HG03378 (cell line): ENCODE data around the gene SRPRB.

ENCODE experiments used
- ATAC-seq: cut with Tn5 transposase; IDR thresholded peaks from one replicate; pipeline ENCODE4 v1.9.1; 2021; ENCODE audit warnings: mild to moderate bottlenecking, moderate library complexity; ENCODE audit not compliant: unreplicated experiment

SRPRB gene, protein sequence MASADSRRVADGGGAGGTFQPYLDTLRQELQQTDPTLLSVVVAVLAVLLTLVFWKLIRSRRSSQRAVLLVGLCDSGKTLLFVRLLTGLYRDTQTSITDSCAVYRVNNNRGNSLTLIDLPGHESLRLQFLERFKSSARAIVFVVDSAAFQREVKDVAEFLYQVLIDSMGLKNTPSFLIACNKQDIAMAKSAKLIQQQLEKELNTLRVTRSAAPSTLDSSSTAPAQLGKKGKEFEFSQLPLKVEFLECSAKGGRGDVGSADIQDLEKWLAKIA

DNA sequence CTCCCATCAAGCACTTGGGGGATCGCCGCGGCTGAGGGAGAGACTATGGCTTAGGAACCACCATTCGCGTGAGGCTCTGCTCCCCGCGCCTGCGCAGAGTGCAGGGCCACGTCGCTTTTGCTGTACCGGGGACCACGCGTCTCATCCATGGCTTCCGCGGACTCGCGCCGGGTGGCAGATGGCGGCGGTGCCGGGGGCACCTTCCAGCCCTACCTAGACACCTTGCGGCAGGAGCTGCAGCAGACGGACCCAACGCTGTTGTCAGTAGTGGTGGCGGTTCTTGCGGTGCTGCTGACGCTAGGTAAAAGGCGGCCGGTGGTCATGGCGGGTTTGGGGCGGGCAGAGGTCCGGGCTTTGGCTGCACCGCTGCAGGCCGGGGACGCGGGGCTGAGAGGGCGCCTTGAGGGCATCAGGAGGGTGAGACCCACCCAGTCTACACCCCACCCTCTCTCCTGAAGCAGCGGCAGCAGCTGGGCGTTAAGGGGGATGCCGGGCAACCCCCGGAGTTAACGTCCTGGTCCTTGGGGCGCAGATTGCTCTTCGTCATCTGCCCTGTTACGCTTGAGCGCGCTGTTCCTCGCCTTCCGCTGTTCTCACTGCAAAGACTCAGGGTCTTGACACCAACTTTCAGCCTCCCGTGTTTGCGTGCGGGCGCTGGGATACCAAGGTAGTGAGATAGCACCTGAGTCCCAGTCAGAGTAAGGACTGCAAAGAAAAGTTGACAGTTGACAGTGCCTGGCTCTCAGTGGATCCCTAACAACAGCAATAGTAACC, at the start of gene SRPRB:
SRPRB (plus strand) TSS at position 114 of the 774 bp plus-strand sequence; CDS start at position 148, 34 bp downstream.
- ATAC-seq: peak; percentile 96

DNA sequence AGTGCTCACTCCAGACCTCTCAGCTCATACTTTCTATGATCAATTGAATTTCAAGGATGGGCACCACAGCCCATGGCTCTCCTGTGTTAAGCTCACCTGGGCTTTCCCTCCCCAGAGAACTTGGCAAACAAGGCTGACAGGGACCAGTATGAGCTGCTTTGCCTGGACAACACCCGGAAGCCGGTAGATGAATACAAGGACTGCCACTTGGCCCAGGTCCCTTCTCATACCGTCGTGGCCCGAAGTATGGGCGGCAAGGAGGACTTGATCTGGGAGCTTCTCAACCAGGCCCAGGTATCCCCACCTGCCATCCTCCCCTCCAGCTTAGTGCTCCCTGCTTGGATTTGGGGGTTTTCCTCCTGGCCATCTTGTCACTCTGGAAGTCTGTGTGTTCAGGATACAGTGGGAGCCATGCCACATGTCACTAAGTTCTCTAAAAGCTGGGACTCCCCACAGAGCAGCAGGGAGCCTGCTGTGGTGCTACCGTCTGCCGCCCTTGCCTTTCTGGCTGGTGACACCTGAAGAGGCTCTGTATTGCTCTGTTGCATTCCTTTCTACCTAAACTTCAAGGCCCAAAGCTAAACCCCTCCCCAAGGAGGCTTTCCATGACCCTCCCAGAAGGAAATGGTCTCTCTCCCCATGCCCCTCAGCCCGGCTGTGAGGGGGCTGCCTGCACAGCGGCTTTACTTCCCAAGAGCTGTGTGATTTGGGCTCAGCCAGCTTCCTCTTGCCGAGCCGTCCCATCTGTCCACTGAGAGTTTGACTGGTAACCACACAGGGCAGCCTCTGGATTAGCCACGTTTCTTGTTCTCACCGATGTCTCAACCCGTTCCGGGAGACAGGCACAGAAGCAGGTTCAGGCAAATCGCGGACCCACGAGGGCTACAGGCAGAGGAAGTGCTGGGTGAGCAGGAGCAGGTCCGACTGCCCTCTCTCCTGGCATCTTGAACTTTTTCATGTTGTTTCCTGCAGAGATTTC, 48.6 kb upstream of the SRPRB start:
- no peak for ATAC-seq

DNA sequence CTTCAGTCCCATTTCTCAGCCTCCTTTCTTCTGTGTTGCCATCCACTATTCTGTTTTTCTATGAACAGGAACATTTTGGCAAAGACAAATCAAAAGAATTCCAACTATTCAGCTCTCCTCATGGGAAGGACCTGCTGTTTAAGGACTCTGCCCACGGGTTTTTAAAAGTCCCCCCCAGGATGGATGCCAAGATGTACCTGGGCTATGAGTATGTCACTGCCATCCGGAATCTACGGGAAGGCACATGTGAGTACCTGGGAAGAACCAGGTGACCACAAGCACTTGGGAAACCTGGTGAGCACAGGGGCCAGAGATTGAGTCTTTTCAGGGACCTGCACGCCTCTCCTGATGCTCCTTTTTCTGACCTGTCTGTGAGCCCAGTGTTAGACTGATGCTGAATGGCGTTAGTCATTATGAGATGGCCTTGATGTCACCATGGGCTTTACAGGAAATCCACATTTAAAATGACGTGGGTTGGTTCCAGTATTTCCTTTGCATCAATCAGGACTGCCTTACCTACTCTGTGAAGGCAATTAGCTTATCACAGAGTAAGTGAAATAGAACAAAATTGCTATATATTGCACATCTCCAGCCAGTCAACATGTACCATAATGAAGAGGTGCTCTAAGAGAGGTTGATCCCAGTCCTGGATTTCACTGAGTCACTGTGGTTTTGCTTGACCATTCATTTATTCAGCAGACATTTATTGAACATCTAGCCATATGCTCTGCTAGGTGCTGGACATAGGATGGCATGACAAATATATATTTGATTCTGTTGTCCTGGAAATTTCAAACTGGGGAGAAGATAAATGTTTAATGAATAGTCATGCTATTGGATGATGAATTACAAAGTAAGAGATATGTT, 47.7 kb upstream of the SRPRB start:
- no peak for ATAC-seq

DNA sequence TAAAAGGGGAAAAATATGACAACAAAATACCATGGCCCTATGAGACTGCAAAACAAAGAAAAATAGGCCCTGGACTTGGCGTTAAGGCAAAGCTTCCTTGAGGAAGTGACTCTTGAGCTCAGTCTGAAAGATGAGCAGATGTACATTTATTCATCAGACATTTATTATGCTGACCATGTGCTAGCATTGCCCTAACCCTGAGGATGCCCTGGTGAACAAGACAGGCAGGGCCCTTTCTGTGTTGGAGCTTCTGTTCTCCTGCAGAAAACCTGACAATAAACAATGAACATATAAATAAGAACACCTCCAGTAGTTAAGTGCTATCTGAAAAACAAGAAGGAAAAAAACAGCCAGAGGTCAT, 47.1 kb upstream of the SRPRB start:
- no peak for ATAC-seq

DNA sequence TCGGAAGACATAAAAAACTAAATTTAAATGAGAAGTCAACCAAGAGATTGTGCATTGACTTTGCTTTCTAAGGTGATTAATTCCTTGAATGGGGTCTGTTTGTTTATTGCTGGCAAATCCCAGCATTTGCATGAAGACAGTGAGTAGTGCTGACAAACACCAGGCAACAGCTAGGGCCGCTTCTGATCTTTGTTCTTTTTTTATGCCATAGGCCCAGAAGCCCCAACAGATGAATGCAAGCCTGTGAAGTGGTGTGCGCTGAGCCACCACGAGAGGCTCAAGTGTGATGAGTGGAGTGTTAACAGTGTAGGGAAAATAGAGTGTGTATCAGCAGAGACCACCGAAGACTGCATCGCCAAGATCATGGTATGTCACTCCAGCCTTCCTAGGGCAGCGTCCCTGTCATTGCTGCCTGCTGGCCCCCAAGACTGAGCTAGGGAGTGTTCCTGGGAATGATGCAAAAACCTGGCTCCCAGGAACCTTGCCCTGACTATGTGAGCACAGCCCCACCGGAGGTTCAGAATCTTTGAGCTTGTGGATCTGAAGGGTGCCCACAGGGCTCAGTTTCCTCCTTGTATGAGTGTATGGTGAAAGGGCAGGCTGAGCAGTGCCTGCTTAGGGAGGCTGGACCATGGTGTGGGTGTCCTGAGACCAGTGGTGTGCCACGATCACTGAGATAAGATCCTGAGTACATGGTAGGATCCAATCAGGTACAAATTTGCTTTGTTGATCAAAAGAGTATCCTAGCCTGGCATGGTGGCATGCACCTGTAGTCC, 46.5 kb upstream of the SRPRB start:
- no peak for ATAC-seq

DNA sequence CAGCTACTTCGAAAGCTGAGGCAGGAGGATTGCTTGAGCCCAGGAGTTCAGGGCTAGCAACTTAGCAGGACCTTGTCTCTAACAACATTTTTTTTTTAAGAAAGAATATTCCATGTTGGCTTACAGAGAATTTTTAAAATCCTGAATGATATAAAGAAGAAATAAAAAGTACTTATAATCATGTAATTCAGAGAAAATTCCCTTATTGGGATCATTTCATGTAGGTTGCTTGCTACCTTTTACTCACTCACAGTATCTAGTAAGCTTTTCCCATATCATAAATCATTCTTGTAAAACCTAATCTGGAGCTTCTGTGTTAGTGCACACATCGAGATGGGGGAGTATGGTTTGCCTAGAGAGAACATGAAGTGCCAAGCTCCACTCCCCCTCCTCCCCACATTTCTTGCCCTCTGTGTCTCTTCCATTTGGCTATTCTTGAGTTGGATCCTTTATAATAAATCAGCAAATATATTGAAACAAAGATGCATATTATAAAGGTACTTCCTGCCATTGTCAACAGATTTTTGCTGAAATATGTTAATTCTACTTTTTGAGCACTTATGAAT, 45.8 kb upstream of the SRPRB start:
- ATAC-seq: no peak

DNA sequence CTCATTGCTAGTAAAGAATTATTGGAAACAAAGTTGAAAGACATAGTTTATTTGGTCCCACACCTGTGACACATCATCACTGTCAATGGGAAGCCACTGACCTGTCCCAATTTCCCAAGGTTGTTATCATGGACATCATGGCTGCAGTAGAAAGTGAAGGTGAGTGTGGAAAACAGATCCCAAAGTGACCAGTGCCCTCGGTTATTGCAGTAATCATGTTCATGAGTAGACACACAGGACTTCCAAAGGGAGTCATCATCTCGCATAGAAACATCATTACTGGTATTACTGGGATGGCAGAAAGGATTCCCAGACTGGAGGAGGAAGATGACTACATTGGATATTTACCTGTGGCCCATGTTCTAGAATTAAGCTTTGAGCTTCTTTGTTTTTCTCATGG, 44.7 kb upstream of the SRPRB start:
- no peak for ATAC-seq

DNA sequence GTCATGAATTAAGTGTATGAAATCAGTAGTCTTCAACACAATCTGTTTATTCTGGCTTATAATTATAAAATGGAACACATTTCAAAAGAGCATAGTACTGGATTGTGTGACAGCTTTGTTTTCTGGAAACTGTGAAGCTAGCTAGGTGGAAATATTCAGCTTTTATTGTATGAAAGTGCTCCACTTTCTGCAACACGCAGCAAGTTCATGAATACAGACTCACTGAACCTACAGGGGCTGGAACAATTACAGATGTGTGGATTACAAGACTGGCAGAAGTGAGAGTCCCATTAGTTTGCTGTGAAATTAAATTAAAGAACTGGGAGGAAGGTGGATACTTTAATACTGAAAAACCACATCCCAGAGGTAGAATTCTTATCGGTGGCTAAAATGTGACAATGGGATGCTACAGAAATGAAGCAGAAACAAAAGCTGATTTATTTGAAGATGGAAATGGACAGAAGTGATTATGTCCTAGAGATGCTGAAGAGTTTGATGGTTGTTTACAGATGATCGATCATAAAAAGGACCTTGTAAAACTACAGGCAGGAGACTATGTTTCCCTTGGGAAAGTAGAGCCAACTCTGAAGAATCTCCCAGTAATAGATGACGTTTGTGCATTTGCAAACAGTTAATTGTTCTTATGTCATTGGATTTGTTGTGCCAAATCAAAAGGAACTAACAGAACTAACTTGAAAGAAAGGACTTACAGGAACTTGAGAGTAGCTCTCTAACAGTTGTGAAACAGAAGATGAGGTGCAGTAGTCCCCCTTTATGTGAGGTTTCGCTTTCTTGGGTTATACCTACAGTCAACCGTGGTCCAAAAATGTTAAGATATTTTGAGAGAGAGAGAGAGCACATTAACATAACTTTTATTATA, 43.8 kb upstream of the SRPRB start:
- ATAC-seq: no peak

DNA sequence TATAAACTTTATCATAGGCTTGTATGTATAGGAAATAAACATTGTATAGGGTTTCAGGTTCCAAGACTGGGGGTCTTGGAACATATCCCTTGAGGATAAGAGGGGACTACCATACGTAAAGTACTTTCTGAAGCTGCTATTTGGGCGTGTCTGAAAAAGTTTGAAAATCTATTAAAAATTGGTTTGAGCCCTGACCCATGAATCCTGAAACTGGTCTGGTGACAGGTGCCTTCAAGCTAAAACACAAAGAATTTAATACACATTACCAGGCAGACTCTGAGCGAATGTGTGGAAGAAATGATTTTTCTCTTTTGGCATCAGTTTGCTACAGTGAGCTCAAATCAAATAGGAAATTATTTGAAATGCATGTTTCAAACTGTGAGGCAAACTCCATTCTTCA, 43.1 kb upstream of the SRPRB start:
- no peak for ATAC-seq

DNA sequence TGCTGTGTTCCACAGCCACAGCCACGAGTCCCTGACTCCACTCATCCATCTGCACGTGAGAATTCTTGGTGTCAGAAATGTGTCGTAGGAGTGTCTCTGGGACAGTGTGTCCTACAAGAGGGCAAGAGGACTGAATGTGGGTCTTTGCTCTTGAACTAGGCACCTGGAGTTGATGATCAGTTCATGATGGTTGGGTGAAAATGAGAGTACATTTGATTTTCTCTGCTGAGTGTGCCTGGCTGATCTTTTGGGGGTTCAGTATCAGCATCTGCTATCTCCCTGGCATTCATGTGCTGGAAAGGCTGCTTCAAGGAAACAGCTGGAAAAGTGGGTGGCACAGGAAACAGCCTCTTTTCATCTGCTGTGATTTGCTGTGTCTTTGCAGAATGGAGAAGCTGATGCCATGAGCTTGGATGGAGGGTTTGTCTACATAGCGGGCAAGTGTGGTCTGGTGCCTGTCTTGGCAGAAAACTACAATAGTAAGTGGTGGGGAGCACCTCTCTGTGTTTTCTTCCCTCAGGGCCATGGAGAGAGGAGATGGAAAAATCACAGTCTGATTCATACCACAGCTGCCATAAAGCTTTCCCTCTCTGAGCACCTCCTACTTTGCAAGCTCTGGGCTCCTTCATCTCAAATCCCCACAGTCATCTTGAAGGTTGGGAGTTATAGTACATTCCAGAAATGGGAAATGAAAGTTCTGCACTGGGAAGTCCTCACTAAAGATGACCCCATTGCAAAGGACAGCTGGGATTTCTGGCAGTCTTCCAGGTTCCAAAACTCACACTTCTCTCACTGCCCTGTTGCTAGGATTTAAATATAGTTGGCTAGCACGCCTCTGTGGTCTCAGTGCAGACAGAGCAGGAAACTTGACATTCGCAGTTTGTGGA, 41.6 kb upstream of the SRPRB start:
- ATAC-seq: no peak

DNA sequence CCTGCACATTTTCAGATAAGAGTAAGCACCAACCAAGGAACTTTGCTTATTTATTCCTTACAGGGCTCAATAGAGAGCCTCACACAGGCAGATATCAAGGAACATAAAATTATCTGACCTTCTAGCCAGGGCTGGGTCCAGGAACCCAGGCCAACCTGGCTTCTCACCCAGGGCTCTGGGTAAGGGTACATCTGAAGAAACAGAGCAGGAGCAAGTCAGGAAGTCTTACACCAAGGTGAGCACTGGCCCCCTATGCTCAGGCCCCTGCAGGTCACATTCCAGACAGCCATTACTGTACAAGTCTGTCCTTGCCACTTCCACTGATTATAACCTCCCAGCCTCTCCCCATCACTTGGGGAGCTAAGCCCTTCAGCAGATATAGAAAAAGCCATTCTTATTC, 40.4 kb upstream of the SRPRB start:
- no peak for ATAC-seq

DNA sequence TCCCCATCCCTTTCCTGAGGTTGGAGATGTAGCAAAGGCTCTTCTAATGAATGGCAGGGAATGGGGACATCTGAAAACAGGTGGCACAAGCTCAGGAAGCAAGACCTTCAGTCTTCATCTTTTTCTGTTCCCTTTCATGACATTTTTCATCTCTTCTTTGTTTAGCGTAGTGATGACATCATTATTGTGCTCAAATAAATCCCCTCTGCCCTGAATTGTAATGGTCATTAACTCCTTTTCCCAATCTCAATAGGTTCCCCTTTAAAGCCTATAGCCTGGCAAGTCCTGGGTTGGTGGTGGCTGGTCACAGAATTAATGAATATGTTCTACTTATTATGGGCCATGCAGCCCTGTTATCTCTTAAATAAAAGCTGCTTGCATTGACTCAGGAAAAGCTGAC, 38.0 kb upstream of the SRPRB start:
- ATAC-seq: no peak

DNA sequence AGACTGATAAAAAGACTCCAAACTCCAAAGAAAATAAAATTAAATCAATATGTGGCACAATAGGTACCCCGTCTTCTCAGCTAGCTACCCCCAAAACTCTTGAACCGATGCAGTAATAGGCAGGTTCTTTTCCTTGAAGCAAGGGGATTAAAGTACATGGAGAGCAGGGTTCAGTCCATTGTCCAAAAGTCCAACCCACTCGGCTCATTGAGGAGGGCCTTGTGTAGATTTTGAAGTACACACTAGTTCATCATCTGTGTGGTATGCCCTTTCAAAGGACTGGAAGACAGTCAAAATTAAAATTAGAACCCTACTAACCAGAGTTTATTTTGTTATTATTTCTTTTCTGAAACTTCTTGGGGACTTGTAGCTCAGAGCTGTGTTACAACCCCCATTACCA, 36.1 kb upstream of the SRPRB start:
- no peak for ATAC-seq

DNA sequence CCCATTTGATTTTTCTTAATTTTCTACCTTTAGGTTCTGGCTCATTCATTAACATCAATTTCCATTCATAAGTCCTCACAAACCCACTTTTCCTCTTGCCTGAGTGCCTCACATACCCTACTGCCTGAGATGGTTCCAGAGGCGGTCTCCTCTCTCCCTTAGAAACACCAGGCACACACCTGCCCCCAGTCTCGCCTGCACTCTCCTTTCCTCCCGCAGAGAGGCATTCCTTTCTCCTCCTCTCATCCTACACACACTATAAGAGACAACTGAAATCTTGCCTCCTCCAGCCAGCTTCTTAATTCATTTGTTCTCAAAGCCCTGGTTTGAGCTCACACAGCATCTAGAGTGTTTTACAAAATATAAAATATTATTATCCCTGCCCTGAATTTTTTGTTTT, 31.9 kb upstream of the SRPRB start:
- no peak for ATAC-seq

DNA sequence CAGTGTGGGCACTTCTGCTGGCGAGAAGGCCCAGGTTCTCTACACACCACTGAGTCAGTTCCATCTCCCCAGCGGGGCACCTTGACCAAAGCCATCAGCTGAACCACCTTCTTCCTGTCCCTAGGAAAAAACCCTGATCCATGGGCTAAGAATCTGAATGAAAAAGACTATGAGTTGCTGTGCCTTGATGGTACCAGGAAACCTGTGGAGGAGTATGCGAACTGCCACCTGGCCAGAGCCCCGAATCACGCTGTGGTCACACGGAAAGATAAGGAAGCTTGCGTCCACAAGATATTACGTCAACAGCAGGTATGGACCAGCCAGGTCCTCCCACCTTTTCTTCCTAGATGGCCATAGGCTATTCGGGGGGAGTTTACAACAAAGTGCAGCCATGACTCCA, 30.3 kb upstream of the SRPRB start:
- ATAC-seq: no peak

DNA sequence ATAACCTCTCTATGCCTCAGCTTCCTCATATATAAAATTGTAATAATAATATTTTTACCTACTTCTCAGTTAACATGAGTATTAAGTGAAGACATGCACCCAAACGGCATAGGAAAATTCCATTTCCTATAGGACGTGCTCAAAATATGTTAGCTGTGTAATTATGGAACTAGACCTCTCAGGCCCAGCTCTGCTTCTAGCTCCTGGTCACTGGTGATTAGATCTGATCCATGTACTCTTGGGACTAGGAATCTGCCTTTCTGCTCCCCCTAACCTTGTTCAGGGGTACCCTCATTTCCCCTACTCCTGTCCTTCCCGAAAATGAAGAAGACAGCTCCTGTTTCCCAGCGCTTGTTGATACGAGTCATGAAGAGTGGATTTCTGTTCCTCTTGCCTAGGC, 29.8 kb upstream of the SRPRB start:
- ATAC-seq: no peak

DNA sequence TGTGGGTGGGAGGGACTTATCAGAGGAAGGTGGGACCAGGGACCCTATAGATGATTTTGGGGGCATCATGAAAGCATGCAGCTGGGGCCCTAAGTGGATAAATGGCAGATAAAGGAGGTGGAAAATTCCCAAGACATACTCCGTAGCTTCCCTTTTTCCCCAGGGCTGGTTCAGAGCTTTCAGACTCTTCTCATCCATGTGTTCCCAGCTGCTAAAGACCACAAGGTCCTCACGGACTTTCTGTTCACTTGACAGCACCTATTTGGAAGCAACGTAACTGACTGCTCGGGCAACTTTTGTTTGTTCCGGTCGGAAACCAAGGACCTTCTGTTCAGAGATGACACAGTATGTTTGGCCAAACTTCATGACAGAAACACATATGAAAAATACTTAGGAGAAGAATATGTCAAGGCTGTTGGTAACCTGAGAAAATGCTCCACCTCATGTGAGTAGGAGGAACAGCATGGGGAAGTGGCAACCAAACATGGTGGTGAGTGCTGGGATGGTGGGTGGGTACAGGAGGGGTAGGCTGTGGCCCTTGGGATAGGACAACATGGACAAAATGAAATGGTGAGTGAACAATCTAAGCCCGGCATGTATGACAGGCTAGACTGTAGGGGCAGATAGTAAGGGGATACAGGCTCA, 28.7 kb upstream of the SRPRB start:
- ATAC-seq: no peak
